ENCODE measurements around the gene THSD4. TPM values are rescaled to one million over a fixed set of nuclear protein-coding genes. Genes with fewer than 3 reads are reported as not detected.

The THSD4 gene
- total and polyA plus RNA-seq, 7 donors, result 1.4 to 7.8 (median 2.2) TPM

DNA sequence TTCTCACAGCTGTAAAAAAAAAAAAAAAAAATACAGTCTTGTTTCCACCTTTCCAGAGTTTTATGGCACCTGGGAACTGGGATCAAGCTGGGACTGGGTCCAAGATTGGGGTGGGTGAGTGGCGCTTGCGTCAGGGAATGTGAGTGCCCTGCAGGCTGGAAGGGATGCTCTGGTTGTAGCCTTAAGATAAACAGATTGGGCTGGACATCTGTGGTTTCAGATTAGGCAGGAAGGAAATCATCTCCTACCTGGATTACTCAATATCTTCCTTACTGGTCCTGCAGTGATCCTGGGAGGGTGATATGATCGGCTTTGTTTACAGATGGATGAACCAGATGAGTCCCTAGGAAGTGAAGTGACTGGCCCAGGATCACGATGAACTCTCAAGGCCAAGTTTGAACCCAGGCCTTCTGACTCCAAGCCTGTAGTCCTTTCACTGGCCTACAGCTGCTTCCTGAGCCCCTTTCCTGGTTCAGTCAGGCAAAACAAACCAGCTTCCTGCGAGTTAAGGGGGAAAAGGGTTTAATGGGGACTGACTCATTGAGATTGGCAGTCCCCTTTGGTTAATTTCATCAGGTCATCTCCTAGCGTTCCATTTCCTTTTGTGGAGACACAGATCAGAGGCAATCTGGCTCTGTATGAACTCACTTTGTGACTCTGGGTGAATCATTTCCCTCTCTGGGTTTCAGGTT is 179.8 kb downstream of the THSD4 start:
- no peaks in the 10 kb centered on the region for H3K27me3 ChIP-seq
- TF ChIP-seq, protein P1, sequence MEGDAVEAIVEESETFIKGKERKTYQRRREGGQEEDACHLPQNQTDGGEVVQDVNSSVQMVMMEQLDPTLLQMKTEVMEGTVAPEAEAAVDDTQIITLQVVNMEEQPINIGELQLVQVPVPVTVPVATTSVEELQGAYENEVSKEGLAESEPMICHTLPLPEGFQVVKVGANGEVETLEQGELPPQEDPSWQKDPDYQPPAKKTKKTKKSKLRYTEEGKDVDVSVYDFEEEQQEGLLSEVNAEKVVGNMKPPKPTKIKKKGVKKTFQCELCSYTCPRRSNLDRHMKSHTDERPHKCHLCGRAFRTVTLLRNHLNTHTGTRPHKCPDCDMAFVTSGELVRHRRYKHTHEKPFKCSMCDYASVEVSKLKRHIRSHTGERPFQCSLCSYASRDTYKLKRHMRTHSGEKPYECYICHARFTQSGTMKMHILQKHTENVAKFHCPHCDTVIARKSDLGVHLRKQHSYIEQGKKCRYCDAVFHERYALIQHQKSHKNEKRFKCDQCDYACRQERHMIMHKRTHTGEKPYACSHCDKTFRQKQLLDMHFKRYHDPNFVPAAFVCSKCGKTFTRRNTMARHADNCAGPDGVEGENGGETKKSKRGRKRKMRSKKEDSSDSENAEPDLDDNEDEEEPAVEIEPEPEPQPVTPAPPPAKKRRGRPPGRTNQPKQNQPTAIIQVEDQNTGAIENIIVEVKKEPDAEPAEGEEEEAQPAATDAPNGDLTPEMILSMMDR (IDR thresholded peaks at IDR 0.05), result no peak
- TF ChIP-seq POLR2AphosphoS5 (IDR thresholded peaks at IDR 0.05), result peak in 1 of 4 donors; percentile 21
- H3K4me3 ChIP-seq, result no peak overlapping the region
- DNase-seq, result no peak
- H3K9me3 ChIP-seq, result no peaks in the 10 kb centered on the region
- H3K27ac ChIP-seq, result peak overlapping the region in 1 of 4 donors; percentile 11
- intact Hi-C loops (cut with DNase I), result no loop called here
- WGBS, 2 donors, result 15 to 32% methylated on average over 6 of the region's 6 CpGs
- H3K4me1 ChIP-seq, result peaks cover 0 to 22% (median 13%) of the 10 kb centered on the region in 4 donors
- no peaks in the 10 kb centered on the region for H3K36me3 ChIP-seq

DNA sequence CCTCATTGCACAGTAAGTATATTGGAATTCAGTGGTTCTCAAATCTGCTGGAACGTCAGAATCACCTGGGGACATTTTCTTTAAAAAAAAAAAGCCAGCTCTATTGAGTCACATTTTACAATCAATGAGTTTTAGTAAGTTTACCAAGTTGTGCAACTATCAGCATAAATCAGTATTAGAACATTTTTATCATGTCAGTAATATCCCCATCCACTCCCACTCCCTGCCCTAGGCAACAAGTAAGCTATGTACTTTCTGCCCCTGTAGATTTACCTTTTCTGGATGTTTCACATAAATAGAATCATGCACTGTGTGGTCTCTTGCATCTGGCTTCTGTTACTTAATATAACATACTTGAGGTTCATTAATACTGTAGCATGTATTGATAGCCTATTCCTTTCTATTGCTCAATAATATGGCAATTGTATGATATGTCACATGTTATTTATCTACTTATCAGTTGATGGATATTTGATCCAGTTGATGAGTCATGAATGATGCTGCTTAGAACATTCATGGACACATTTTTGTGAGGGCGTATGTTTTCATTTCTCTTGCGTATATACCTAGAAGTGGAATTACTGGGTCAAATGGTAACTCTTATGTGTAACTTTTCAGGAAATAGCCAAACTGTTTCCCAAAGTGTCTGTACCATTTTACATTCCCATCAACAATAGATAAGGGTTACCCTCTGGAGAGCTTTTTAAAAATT is 180.5 kb downstream of the THSD4 start:
- H3K4me1 ChIP-seq, result peaks cover 0 to 22% (median 13%) of the 10 kb centered on the region in 4 donors
- H3K27ac ChIP-seq, result no peak overlapping the region
- no peaks in the 10 kb centered on the region for H3K9me3 ChIP-seq
- no peak overlapping the region for H3K4me3 ChIP-seq
- no peak for DNase-seq
- H3K36me3 ChIP-seq, result no peaks in the 10 kb centered on the region
- TF ChIP-seq POLR2A (IDR thresholded peaks at IDR 0.05) (no peak), POLR2AphosphoS5 (IDR thresholded peaks at IDR 0.05) (no peak), EP300 (IDR thresholded peaks at IDR 0.05) (no peak)
- TF ChIP-seq, protein P1 (IDR thresholded peaks at IDR 0.05), result no peak
- H3K27me3 ChIP-seq, result no peaks in the 10 kb centered on the region
- 10 to 36% methylated on average over 3 of the region's 3 CpGs for WGBS, 2 donors
- intact Hi-C loops (cut with DNase I), result no loop called here

DNA sequence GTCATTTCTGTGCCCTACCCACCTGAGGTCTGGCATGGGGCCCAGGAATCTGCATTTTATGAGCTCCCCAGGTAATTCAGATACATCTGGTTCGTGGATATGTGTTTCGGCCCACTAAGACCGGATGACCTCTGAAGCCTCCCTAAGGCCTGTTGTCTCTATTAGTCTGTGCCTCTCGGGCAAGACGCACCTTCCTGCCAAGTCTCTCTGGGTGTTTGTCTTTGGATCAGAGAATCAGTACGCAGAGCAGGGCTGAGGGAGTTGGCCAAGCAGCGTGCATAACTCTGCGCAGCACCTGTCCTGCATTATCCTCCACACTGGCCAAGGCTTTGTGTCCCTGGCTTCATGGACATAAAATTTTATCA is 181.0 kb downstream of the THSD4 start:
- Histone ChIP-seq H3K9me3 (no peaks in the 10 kb centered on the region), H3K4me1 (peaks cover 0 to 22% (median 13%) of the 10 kb centered on the region in 4 donors), H3K27me3 (no peaks in the 10 kb centered on the region), H3K4me3 (no peak overlapping the region), H3K36me3 (no peaks in the 10 kb centered on the region), H3K27ac (no peak overlapping the region)
- WGBS, 2 donors, result 18 to 74% methylated on average over 8 of the region's 8 CpGs
- intact Hi-C loops (cut with DNase I), result no loop called here
- TF ChIP-seq, protein P1 (IDR thresholded peaks at IDR 0.05), result no peak
- no peak for TF ChIP-seq EP300 (IDR thresholded peaks at IDR 0.05)
- TF ChIP-seq POLR2AphosphoS5 (IDR thresholded peaks at IDR 0.05), result no peak
- no peak for TF ChIP-seq POLR2A (IDR thresholded peaks at IDR 0.05)
- DNase-seq, result no peak

DNA sequence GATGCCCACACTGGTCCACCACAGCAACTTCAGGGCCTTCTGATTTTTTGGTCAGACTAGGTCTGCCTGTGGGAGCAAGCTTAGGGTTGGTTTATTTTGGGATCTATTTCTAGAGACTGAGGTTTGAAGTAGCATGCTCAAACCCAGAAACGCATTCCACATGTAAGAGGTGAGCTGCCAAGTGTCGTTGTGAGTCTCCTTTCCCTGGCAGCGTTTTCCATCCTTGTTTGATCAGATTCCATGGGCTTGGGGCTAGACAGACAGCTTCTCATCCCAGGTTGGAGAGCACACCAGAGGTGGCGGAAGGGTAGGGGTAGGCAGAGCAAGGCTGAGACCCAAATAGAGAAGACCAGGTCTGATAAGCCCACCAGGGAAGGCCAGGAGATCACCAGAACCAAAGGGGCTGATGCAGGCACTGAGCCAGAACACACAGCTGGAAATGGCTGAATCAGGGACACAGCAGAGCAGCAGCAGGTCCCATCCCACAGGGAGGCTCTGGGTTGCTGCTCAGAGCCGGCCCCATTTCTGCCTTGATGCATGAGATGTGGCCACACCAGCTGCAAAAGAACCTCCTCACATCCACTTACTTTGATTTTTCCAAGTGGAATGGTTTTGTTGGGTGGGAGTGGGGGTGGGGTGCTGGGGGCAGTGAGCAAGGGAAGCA is 186.8 kb downstream of the THSD4 start:
- Histone ChIP-seq H3K9me3 (no peaks in the 10 kb centered on the region), H3K4me1 (peaks cover 0 to 27% (median 23%) of the 10 kb centered on the region in 4 donors), H3K27ac (peak overlapping the region in 1 of 4 donors; percentile 64), H3K27me3 (no peaks in the 10 kb centered on the region), H3K4me3 (no peak overlapping the region), H3K36me3 (no peaks in the 10 kb centered on the region)
- WGBS, 2 donors, result 85 to 87% methylated on average over 5 of the region's 5 CpGs
- intact Hi-C loops (cut with DNase I), result no loop called here
- no peak for DNase-seq
- TF ChIP-seq, protein P1 (IDR thresholded peaks at IDR 0.05), result no peak
- TF ChIP-seq POLR2AphosphoS5 (IDR thresholded peaks at IDR 0.05), result no peak
- TF ChIP-seq POLR2A (IDR thresholded peaks at IDR 0.05), result no peak
- TF ChIP-seq EP300 (IDR thresholded peaks at IDR 0.05), result no peak

All from sigmoid colon (tissue), 7 donors.